Activated CD8-positive, alpha-beta memory T cell treated with anti-CD3 and anti-CD28 coated beads, Interleukin-2, amount 50 U/mL, for 4 hours (primary cell): ENCODE measurements around the gene INSYN1.
"Not testable (repeated sequence)": the region's sequence is repeated elsewhere in the genome, so short reads cannot be mapped to it uniquely, and the experiment has no call there.

Source experiments
- DNase-seq: peaks from one replicate; pipeline ENCODE4 v3.0.0-alpha.2; 2020

The INSYN1 gene

GRCh38 chr15:73747847-73748590 lies 5.1 kb downstream of the INSYN1 start:
- no peak for DNase-seq

GRCh38 chr15:73746883-73747282 lies 6.3 kb downstream of the INSYN1 start:
- no peak for DNase-seq

DNA sequence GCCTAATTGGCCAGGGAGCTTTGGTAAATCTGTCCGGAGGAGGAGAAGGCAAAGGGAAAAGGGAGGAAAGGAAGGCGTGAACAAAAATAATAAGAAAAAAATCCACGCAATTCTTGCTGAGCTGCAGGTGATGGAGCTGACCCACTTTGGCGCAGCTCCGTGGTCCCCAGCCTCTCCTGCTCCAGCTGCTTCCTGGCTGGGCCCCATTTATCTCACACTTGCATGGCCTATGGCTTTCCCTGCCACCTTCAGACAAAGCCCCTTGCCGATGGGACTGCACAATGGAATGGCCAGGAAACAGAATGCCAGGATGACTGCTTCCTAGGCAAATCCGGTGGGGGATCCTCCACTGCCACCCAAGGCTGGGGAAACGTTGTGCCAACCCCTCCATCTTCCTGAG lies 6.9 kb downstream of the INSYN1 start:
- no peak for DNase-seq

DNA sequence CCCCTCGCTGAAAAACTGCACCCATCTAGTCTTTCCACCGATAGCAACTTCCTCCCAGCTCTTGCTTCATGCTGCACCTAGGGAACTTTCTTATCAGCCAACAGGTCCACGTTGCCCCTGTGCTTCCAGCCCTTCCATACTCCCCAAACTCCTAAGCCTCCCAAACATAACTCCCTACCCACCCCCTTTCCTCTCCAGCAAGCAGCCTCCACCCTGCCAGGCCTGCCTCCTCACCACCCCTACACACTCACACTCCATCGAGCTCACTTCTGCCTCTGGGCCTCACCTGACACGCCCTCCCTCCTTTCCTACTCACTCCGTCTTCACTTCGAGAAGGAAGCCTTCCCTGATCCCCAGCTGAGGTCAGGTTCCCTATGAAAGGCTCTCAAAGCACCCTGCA lies 8.1 kb downstream of the INSYN1 start:
- DNase-seq = no peak

GRCh38 chr15:73744293-73744692 lies 8.9 kb downstream of the INSYN1 start:
- DNase-seq = no peak

DNA sequence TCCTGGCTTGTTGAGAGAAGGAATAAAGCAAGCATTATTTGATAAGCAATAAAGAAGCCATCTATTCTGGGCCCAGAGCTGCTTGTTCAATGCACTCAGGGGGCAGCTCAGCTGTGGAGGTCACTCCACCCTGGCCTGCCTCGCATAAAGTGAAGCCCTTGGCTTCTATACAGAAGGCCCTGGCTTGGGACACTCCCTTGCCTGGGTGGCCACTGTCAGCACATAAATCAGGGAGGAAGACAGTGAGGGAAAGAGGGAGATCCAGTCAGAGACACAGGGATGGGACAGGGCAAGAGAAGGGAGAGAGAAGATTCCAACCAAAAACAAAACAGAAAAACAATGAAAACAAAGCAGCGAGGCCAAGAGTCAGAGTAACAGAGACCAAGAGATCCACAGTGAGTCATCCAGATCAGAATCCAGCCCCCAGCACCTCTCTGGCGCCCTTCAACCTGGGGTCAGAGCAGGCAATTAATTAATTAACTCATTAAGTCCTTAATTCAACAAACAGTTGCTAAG lies 11.8 kb downstream of the INSYN1 start:
- no peak for DNase-seq

- no peak for DNase-seq
Measured at GRCh38 chr15:73740152-73741048, 12.8 kb downstream of the INSYN1 start.

- no peak for DNase-seq
Measured at GRCh38 chr15:73737535-73737934, 15.6 kb downstream of the INSYN1 start.

GRCh38 chr15:73732930-73733329 lies 20.2 kb downstream of the INSYN1 start:
- DNase-seq = no peak

DNA sequence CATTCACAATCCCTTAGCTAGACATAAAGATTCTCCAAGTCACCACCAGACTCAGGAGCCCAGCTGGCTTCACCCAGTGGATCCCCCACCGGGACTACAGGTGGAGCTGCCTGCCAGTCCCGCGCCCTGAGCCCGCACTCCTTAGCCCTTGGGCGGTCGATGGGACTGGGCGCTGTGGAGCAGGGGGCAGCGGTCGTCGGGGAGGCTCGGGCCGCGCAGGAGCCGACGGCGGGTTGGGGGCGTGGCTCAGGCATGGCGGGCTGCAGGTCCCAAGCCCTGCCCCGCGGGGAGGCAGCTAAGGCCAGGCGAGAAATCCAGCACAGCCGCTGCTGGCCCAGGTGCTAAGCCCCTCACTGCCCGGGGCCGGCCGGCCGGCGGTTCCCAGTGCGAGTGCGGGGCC lies 21.1 kb downstream of the INSYN1 start:
- not testable (repeated sequence) for DNase-seq

DNA sequence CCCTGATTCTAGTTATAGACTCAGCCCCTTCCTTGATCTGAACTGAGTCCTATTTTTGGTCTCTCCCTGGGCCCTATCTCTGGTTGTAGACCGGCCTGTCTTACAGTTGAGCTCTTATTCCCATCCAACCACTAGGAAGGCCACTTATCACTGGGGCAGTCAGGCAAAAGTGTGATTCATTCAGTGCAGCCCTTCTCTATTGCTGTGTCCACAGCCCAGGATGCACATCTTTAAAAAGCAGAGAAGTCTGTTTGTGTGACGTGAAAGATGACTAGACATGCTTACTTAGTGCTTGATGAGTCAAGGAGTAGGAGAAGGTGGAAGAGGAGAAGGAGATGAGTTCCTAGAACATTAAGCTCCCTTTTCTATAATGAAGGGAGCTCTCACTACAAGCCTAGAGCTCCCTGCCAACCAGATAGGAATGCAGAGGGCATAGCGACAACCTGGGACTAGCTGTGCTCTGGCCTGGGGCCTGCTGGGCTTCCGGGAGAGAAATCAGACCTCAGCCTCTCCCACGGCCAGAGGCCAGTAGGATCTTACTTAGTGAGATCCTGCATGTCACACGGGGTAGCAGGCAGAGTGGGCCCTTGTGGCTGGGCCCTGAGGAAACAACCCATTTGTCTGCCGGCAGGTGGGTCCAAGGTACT lies 25.7 kb downstream of the INSYN1 start:
- no peak for DNase-seq

GRCh38 chr15:73724212-73724611 lies 28.9 kb downstream of the INSYN1 start:
- DNase-seq = no peak

GRCh38 chr15:73723191-73723590 lies 30.0 kb downstream of the INSYN1 start:
- no peak for DNase-seq

GRCh38 chr15:73722425-73722824 lies 30.7 kb downstream of the INSYN1 start:
- no peak for DNase-seq

DNA sequence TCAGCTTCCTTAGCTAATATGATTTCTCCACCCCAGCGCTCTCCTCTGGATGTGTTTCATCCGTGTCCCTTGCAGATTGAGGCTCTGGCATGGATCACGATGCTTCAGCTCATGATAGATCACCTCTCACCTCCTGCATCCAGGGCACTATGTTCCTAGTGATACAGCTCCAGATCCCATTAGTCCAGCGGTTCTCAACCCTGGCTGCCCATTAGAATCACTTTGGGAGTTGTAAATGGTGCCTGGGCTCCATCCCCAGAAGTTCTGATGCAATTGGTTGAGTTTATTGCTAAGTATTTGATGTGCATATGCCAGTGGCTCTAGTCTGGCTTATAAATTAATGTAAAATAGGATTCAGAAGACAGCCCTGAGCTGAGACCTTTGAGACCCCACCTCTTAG lies 34.5 kb downstream of the INSYN1 start:
- no peak for DNase-seq

- DNase-seq = no peak
Measured at GRCh38 chr15:73717802-73718201, 35.3 kb downstream of the INSYN1 start.

- DNase-seq = no peak
Measured at GRCh38 chr15:73717206-73717605, 35.9 kb downstream of the INSYN1 start.

DNA sequence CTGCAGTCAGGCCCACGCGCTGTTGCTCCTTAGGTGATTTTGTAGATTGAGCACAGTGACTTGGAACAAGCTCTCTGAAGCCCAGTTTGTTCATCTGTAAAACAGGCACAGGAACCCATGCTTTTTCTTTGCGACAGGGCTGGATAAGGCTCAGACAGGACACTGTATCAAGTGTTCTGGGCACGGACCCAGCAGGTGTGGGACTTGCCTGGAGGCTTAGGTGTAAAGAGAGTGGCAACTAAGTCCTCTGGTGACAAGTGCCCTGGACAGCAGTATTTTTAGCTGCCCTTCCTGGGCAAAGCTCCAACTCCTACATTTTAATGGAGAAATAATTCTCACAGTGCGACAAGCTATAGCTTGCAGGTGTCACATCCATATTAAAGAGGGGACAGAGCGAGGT lies 36.7 kb downstream of the INSYN1 start:
- DNase-seq = no peak

DNA sequence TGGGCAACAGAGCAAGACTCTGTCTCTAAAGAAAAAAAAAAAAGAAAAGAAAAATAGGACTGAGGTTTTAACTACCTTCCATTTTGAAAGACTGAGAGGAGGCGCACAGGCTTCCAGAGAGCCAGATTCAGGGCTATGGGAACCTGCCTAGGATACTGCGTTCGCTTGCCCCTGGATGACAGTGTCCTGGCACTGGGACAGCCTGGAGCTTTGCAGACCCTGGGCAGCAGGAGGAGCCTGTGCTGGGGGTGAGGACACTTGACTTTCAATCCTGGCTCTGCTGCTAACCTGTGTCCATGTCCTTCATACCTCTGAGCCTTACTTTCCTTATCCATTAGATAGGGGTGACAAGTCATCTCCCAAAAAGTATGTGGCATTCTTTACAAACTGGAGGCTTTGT lies 37.7 kb downstream of the INSYN1 start:
- DNase-seq = no peak

DNA sequence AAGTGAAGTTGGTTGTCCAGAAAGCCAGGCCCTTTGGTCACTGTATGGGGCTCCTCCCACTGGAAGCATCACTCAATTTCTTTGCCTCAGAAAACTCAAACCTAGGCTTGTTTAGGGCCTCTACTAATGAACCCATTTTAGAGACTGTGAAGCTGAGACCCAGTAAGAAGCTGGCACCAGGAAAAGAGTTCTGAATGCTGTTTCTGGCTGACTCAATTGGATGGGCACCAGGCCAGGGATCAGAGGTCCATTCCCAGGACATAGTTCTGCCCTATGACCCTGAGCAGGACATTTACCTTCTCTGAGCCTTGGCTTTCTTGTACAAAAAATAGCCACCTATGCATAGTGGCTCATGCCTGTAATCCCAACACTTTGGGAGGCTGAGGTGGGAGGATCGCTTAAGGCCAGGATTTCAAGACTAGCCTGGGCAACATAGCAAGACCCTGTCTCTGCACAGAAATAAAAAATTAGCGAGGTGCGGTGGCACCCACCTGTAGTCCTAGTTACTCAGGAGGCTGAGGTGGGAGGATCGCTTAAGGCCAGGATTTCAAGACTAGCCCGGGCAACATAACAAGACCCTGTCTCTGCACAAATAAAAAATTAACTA lies 38.4 kb downstream of the INSYN1 start:
- no peak for DNase-seq

DNA sequence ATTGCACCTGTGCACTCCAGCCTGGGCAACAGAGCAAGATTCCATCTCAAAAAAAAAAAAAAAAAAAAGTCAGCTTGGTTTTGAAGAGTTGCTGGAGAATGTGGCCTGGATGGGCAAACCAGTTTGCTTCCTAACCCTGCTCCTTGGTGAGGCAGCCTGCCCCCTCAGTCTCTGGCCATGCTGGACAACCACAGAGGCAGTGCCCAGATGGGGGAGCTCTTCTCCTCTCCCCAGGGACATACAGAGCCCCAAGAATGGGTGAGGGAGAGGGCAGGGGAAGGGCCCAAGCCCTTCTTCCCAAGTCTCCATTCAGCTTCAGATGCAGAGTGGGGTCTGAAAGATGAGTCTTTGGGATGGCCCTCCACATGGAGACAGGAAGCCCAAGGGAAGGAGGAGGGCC lies 41.0 kb downstream of the INSYN1 start:
- no peak for DNase-seq

- no peak for DNase-seq
Measured at GRCh38 chr15:73711526-73711925, 41.6 kb downstream of the INSYN1 start.

- DNase-seq = no peak
Measured at GRCh38 chr15:73710321-73710720, 42.8 kb downstream of the INSYN1 start.
